Mammary epithelial cell (primary cell): ENCODE results near the gene KRT76.

ENCODE experiments used
- EZH2 ChIP-seq: IDR thresholded peaks from 2 replicates; pipeline ENCODE4 v1.6.1; 2012; ENCODE audit warnings: low read length, inconsistent platforms, borderline replicate concordance
- TF ChIP-seq, protein P1 (sequence below), 2 donors: IDR thresholded peaks in 1 of 2; conservative IDR thresholded peaks in 1 of 2; 2 replicates each; pipeline ENCODE4 v1.5.1; 2011 to 2012; ENCODE audit warnings: inconsistent platforms in 2 of 2, low read length in 2 of 2, mild to moderate bottlenecking in 2 of 2, control low read depth in 1 of 2, low read depth in 1 of 2; ENCODE audit not compliant: insufficient read depth in 1 of 2; ENCODE audit errors: extremely low read depth in 1 of 2

DNA sequence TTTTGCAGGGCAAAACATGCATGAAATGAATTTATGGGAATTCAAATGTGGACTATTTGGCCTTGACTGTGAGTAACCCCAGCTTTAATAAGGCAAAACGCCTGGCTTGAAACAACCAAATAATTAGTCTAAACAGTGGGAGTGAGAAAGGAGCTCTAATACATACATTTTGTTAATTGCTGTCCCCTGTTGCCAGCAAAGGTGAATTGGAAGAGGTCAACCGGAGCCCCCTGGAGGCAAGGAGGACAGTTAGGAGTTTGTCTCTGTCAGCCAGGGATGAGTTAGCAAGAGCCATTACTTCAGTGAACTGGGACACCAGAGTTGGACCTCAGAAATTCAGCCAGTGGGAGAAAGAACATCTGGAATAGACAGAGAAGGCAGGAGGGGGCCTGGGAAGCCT is 17.4 kb downstream of the KRT76 start:
- TF ChIP-seq EZH2, result no peak
- TF ChIP-seq, protein P1, sequence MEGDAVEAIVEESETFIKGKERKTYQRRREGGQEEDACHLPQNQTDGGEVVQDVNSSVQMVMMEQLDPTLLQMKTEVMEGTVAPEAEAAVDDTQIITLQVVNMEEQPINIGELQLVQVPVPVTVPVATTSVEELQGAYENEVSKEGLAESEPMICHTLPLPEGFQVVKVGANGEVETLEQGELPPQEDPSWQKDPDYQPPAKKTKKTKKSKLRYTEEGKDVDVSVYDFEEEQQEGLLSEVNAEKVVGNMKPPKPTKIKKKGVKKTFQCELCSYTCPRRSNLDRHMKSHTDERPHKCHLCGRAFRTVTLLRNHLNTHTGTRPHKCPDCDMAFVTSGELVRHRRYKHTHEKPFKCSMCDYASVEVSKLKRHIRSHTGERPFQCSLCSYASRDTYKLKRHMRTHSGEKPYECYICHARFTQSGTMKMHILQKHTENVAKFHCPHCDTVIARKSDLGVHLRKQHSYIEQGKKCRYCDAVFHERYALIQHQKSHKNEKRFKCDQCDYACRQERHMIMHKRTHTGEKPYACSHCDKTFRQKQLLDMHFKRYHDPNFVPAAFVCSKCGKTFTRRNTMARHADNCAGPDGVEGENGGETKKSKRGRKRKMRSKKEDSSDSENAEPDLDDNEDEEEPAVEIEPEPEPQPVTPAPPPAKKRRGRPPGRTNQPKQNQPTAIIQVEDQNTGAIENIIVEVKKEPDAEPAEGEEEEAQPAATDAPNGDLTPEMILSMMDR (conservative IDR thresholded peaks at IDR 0.05 in 1 of 2, IDR thresholded peaks at IDR 0.05 in 1 of 2; ENCODE audit: extremely low read depth in 1 of 2, insufficient read depth in 1 of 2, low read depth in 1 of 2, low read length in 2 of 2), result no peak
